Heart right ventricle (tissue), 16 donors: Measurements from ENCODE around the gene STK17A. TPM values are rescaled to one million over a fixed set of nuclear protein-coding genes. Genes with fewer than 3 reads are reported as not detected.

Experiments used
- ATAC-seq, 8 donors: fragments of 200-7000 bp; cut with Tn5 transposase; one replicate each; pipeline ENCODE4 v1.9.1; 2020; ENCODE audit warnings: mild to moderate bottlenecking in 8 of 8, moderate library complexity in 8 of 8, moderate number of reproducible peaks in 1 of 8
- DNase-seq, 2 donors: peaks; one replicate each; pipeline ENCODE4 v3.0.0-alpha.2; 2020
- H3K27ac ChIP-seq, 10 donors: fragments of 200-600 bp; sonication (generic) in 2 of 10; one replicate each; pipeline versions ENCODE4 v1.5.0 to v1.8.0; 2020 to 2022; ENCODE audit warnings: mild to moderate bottlenecking in 3 of 10
- H3K27me3 ChIP-seq, 7 donors: fragments of 200-600 bp; one replicate each; pipeline ENCODE4 v1.8.0; 2021 to 2022; ENCODE audit warnings: mild to moderate bottlenecking in 2 of 7
- H3K36me3 ChIP-seq, 9 donors: fragments of 200-600 bp; sonication (generic) in 1 of 9; one replicate each; pipeline versions ENCODE4 v1.5.0 to v1.8.0; 2020 to 2022; ENCODE audit warnings: mild to moderate bottlenecking in 2 of 9
- H3K4me1 ChIP-seq, 9 donors: fragments of 200-600 bp; sonication (generic) in 1 of 9; one replicate each; pipeline versions ENCODE4 v1.5.0 to v1.8.0; 2020 to 2022; ENCODE audit warnings: mild to moderate bottlenecking in 4 of 9
- H3K4me3 ChIP-seq, 10 donors: fragments of 200-600 bp; sonication (generic) in 2 of 10; one replicate each; pipeline versions ENCODE4 v1.5.0 to v1.8.0; 2020 to 2022; ENCODE audit warnings: mild to moderate bottlenecking in 7 of 10, moderate library complexity in 2 of 10
- H3K9me3 ChIP-seq, 11 donors: fragments of 200-600 bp in 10 of 11; sonication (generic) in 2 of 11; one replicate each; pipeline versions ENCODE4 v1.5.0 to v1.8.0; 2013 to 2022; ENCODE audit warnings: mild to moderate bottlenecking in 2 of 11, control low read depth in 1 of 11, moderate library complexity in 1 of 11
- CTCF ChIP-seq, 9 donors: fragments of 200-600 bp; sonication (generic) in 2 of 9; IDR thresholded peaks; one replicate each; pipeline versions ENCODE4 v1.5.0 to v1.8.0; 2021 to 2022; ENCODE audit warnings: antibody characterized with exemption in 9 of 9, mild to moderate bottlenecking in 5 of 9, moderate library complexity in 1 of 9
- WGBS, 2 donors: extraction: QIAGEN DNeasy Blood & Tissue Kit; methylation state at CpG; one replicate each; pipeline ENCODE4 v1.1.7; 2013; ENCODE audit warnings: inconsistent platforms in 1 of 2; 5-methylcytosine and 5-hydroxymethylcytosine counted together
- intact Hi-C, 10 donors: fragments of 100-400 bp; cut with DNase I; formaldehyde crosslinking; loops; one replicate each; pipeline versions ENCODE4 v1.11.1 to v1.14.2; 2022
- polyA plus RNA-seq, 2 donors: library from polyadenylated mRNA; stranded (reverse); fragments of 200-250 nt; gene quantifications; one replicate each; pipeline ENCODE4 v1.2.3, GENCODE V29; 2013
- total RNA-seq, 10 donors: library from RNA; stranded (reverse); fragmentation: NEBNext Ultra II Directional in 3 of 10; extraction: Animal tissue kit (Norgen Biotek cat#: 25700) in 3 of 10; gene quantifications; one replicate each; pipeline versions ENCODE4 v1.2.1 to v1.2.4, GENCODE V29; 2021 to 2023
- donor health status: Arrhythmogenic right ventricular cardiomyopathy.
- donor health status: ischemic (EF 13 %, LVEDD 7.1; RV severe dilation, severe dysfunction).
- donor health status: healthy with polysubstance abuse.
- donor health status: DM: no; HTN: yes; CAD: no.
- donor health status: DM: no; HTN: no; CAD: no.
- donor health status: ischemic (EF 25% LVEDD 6.9; RV normal size, moderate dysfunction).
- donor health status: ischemic (EF 25% LVEDD 5.7; RV mildly dilated, moderate dysfunction).
- donor health status: healthy.
- donor health status: DM: yes; HTN: yes; CAD: no.
- donor health status: Ischemic cardiomyopathy.
- donor health status: ischemic (EF 35%, LVEDD 5.7; RV mildly dilated, moderate dysfunction).
- donor health status: nonischemic (EF 11% LVEDD 7.7; RV severe dilation, severe dysfunction).
- donor health status: DM: yes; HTN: yes; CAD: no.
- donor health status: PGD.
- donor health status: ischemic (EF 29% LVEDD 5.4; RV normal size, mild dysfunction).
- donor health status: nonischemic (EF 23%, LVEDD 6.1; RV moderate dilation, normal function).

The STK17A gene
- total and polyA plus RNA-seq, 12 donors = 7.8 to 37.4 (median 21.9) TPM

- Histone ChIP-seq H3K36me3 (peaks cover 0 to 12% (median 0%) of the 10 kb centered on the region in 9 donors), H3K27ac (peak overlapping the region in 1 of 10 donors; percentile 60), H3K4me3 (no peak overlapping the region), H3K9me3 (no peaks in the 10 kb centered on the region), H3K27me3 (no peaks in the 10 kb centered on the region), H3K4me1 (peaks cover 0 to 33% (median 0%) of the 10 kb centered on the region in 9 donors)
- no peak for DNase-seq
- ATAC-seq = no peak
- WGBS, 2 donors = 88 to 95% methylated on average over 7 of the region's 7 CpGs
- no peak for TF ChIP-seq CTCF (IDR thresholded peaks at IDR 0.05)
- intact Hi-C loops = no loop called here
These were observed 76.0 kb downstream of the STK17A start for GRCh38 chr7:43658718-43659548.

- TF ChIP-seq CTCF (IDR thresholded peaks at IDR 0.05) = no peak
- peaks cover 0 to 12% (median 0%) of the 10 kb centered on the region in 9 donors for H3K36me3 ChIP-seq
- peaks cover 0 to 29% (median 0%) of the 10 kb centered on the region in 9 donors for H3K4me1 ChIP-seq
- no peak for ATAC-seq
- no peak overlapping the region for H3K4me3 ChIP-seq
- no peak for DNase-seq
- H3K9me3 ChIP-seq = no peaks in the 10 kb centered on the region
- intact Hi-C loops = no loop called here
- H3K27me3 ChIP-seq = no peaks in the 10 kb centered on the region
- peak overlapping the region in 1 of 10 donors; percentile 60 for H3K27ac ChIP-seq
These were observed 76.6 kb downstream of the STK17A start for GRCh38 chr7:43659549-43659896.

- no peak overlapping the region for H3K4me3 ChIP-seq
- H3K27me3 ChIP-seq = no peaks in the 10 kb centered on the region
- DNase-seq (no peak), ATAC-seq (no peak)
- H3K36me3 ChIP-seq = peaks cover 0 to 12% (median 0%) of the 10 kb centered on the region in 9 donors
- TF ChIP-seq CTCF (IDR thresholded peaks at IDR 0.05) = no peak
- intact Hi-C loops = no loop called here
- WGBS, 2 donors = 96% methylated on average over 2 of the region's 2 CpGs
- no peaks in the 10 kb centered on the region for H3K9me3 ChIP-seq
- H3K27ac ChIP-seq = no peak overlapping the region
- peaks cover 0 to 28% (median 0%) of the 10 kb centered on the region in 9 donors for H3K4me1 ChIP-seq
These were observed 77.2 kb downstream of the STK17A start for GRCh38 chr7:43660141-43660540.

- intact Hi-C loops = no loop called here
- peaks cover 0 to 28% (median 5%) of the 10 kb centered on the region in 9 donors for H3K4me1 ChIP-seq
- no peak overlapping the region for H3K27ac ChIP-seq
- peaks cover 0 to 9% (median 0%) of the 10 kb centered on the region in 11 donors for H3K9me3 ChIP-seq
- TF ChIP-seq CTCF (IDR thresholded peaks at IDR 0.05) = no peak
- H3K27me3 ChIP-seq = no peaks in the 10 kb centered on the region
- H3K4me3 ChIP-seq = no peak overlapping the region
- ATAC-seq = no peak
- 0 to 55% methylated on average over 1 of the region's 1 CpG for WGBS, 2 donors
- H3K36me3 ChIP-seq = peaks cover 0 to 8% (median 0%) of the 10 kb centered on the region in 9 donors
- no peak for DNase-seq
These were observed 81.8 kb downstream of the STK17A start for GRCh38 chr7:43664681-43665080.
